IPS-NIHi7 (cell line): ENCODE data around the gene MGLL.

Experiments used
- DNase-seq: peaks from one replicate; pipeline ENCODE4 v3.0.0; 2012; ENCODE audit warnings: mixed read lengths; ENCODE audit errors: extremely low spot score

MGLL gene

GRCh38 chr3:127822041-127822681 is at the start of gene MGLL:
MGLL (minus strand) TSS chr3:127822515; CDS start chr3:127822318, 197 bp downstream.
- peak; percentile 35 for DNase-seq

DNA sequence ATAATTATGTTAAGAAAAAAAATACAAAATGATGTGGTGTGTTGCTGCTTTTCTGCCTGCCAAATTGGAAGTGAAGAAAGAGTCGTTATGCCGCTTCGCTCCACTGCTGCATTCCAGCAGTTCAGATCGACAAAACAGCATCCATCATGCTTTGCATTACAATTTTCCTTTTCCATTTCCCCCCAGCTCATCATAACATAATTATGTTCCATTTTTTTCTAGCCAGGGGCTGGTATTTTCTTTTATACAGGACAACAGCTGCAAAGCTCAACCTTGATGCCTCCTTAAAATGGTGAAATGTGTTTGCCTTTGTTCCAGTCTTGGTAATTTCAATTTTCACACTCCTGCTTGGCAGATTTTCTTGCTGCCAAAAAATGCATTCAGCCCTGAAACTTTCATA is 47.8 kb upstream of the MGLL start:
- DNase-seq = no peak

- no peak for DNase-seq
Observed at GRCh38 chr3:127867986-127868385, 45.7 kb upstream of the MGLL start.

DNA sequence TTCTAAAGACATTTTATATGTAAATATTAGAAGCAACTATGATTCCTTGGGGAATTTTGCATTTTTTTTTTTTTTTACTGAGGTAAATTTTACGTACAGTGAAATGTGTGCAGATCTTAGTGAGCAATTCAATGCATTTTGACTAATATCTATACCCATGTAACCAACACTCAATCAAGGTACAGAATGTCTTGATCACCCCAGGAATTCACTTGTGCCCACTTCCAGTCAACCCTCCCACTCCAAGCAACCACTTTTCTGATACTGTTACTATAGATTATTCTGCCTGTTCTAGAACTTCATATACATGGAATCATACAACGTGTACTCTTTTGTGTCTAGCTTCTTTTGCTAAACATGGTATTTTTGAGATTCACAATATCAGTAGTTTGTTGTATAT is 45.1 kb upstream of the MGLL start:
- no peak for DNase-seq

DNA sequence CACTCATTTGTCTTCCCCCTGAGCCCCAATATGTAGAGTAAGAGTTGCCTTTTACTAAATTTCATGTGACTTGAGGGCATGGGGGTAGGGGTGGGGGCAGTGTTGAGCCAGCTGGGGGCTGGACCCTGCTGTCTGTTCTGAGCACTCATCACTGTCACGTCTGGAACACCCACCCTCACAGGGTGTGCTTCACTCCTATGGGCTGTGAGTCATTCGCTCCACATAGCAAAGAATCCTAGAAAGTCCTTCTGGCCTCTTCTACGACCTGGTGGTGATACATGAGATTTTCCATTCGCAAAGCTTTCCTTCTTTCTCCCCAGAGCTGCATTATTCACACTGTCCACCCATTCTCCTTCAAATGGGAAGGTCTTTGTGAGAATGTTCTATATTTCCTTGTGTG is 43.6 kb upstream of the MGLL start:
- DNase-seq = peak; percentile 43

DNA sequence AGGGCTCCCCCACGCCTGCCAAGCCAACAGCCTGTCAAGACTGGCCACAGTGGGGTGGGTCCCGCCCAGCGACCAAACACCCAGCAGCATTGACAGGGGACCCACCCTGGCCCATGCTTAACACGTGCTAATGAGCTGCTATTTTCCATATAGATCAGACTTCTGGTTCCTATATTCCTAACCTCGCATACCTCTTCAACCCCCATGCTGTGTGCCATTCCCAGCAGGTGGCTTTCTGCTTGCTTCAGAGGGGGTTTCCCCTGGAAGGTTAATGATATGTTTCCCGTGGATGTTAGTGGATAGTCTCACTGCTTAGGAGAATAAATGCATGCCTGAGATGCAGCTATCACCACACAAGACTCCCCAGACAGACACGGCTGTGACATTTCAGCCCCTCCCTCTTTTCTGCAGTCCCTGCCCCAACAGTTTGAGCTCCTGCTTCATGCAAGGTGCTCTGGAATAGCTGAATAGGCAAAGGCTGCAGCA is 37.9 kb upstream of the MGLL start:
- no peak for DNase-seq

GRCh38 chr3:127859730-127860129 is 37.4 kb upstream of the MGLL start:
- DNase-seq = no peak

GRCh38 chr3:127858937-127859336 is 36.6 kb upstream of the MGLL start:
- no peak for DNase-seq

DNA sequence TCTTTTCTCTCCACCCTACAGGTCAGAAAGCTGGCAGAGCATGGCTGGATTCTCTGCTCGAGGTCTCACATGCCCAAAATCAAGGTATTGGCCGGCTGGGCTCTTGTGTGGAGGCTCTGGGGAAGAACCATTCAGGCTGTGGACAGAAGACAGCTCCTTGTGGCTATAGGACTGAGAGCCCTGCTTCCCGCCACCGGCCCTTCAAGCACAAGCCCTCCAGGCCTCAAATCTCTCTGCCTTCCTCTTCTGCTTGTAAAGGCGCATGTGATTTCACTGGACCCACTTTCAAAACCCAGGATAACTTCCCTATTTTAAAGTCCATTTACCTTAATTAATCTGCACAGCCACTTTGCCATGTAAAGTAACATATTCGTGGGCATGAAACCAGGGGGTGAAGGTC is 36.2 kb upstream of the MGLL start:
- DNase-seq = no peak

DNA sequence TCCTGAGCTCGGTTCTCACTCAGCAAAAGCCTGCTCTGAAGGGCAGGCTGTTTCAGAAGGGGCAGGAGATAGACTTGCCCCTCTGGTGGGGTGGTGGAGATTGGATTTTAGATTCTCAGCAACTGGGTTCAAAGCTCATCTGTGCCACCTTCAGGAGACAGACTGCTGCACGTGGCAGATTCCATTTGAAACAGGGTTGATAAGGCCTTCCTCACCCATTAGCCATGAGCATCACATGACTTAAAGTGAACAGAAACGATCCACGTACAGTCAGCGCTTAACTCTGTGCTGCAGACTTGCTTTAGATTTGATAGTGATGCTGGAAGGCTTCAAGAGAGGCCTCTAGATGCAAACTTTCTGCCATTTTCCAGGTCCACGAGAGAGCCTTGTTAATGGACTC is 35.0 kb upstream of the MGLL start:
- DNase-seq = no peak

GRCh38 chr3:127856801-127857200 is 34.5 kb upstream of the MGLL start:
- DNase-seq = no peak

- DNase-seq = no peak
Observed at GRCh38 chr3:127855246-127855645, 32.9 kb upstream of the MGLL start.

DNA sequence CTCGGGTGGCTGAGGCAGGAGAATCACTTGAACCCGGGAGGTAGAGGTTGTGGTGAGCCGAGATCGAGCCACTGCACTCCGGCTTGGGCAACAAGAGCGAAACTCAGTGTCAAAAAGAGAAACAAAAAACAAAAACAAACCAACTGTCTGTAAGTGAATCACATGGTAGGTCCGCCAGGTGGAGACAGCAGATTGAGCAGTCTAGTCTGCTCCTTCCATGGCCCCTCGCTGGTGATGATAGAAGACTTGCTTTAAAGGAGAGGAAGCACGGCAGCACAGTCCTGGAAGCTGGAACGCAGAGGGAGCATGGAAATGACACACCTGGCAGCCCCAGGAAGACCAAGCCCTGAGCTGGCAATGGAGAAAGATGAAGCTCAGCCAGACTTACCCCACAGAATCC is 31.4 kb upstream of the MGLL start:
- DNase-seq = peak; percentile 48

DNA sequence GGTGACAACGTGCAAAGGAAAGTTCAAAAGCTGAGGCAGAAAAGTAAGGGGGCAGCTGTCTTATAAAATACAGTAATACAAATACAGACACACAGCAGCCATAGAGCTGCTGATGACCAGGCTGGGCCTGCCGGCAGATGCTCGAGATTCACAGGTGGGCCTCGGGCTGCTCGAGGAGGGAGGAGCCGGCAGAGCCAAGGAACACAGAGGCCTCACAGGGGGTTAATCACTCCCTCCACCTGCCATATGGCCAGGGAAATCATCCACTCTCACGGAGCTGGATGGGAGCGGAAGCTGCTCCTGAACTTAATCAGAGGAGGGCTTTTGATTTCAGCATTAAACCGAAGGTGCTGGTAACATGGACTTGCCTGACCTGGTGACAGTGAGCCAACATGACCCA is 29.6 kb upstream of the MGLL start:
- peak; percentile 65 for DNase-seq

DNA sequence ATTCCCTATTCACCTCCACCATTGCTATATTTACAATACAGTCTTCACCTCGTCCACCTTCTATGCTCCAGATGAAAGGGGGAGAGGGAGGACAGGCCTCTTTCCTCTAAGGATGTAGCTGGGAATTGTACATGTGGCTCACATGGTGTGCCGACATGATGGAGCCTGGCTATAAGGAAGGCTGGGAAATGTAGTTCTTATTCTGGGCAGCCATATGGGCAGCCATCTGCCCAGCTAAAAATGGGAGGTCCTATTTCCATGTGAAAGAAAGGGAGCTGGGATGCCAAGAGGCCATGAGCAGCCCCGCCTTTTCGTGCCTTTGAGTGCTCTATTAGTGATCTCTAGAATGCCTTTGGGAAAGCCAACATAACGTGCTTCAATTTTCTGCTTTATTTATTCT is 27.1 kb upstream of the MGLL start:
- no peak for DNase-seq

DNA sequence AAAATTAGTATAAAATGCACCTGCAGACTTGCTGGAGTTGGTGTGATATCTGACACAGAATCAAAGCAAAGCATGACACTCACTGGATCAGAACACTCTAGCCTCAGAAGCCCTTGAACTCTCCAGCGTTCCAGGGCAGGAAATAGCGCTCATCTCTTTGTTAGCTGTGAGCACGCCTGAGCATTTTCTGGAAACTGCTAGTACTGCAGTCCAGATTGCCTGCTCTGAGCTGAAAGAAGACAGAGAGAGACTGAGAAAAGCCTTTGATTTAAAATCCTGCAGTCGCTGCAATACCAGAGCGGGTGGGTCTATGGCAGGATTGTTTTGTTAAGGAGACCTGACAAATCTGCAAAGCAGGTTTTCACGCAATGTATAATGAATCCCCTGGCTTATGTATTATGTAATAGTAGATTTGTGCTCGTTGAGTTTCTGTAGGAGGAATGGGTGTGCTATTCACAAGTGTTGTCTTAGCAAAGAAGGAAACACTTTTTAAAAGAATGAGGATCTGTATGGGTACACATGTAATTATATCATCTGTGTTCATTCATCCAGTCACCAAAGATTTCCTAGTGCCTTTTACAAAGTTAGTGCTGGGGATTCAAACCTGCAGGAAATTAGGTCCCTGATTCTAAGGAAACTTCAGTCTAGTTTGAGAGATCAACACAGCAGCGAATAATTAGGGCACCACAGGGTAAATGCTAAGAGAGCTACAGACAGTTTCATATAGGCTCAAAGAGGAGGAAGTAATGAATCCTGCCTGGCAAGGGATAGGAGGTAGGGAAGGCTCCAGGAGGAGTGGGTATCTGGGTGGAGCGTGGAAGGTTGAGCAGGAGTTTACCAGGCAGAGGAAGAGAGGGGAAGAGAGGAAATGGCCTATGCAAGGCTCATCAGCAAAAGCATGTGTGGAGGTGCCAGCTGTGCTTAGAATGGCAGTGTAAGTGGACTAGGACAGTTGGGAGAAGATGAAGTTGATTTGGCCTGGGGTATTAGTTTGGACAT is 26.1 kb upstream of the MGLL start:
- DNase-seq = no peak

DNA sequence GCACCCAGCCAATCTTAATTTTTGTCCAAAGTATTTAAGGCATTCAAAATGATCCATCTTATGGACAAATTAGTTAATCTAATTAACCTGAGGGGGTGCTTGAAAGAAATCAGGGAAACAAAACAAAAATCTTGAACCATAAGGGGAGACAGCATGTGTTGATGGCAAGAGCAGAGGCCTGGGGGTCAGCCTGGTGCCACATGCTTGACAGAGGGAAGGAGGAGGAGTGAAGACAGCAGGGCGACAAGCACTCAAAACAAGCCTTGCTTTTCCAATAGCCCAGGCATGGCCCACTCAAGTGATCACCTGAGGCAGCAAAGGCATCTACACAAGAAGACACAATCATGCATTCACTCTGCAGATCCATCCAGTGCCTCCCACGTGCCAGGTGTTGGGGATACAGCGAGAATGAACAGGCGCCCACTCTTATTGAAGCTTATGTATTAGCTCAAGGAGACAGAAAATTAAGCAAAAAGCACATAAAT is 25.0 kb upstream of the MGLL start:
- no peak for DNase-seq

- no peak for DNase-seq
Observed at GRCh38 chr3:127846576-127846975, 24.3 kb upstream of the MGLL start.

- no peak for DNase-seq
Observed at GRCh38 chr3:127844326-127844942, 22.1 kb upstream of the MGLL start.

GRCh38 chr3:127840671-127841070 is 18.4 kb upstream of the MGLL start:
- no peak for DNase-seq

GRCh38 chr3:127839099-127839498 is 16.8 kb upstream of the MGLL start:
- DNase-seq = no peak
